Chondrocyte (in vitro differentiated cells): Measurements from ENCODE around the gene SRSF4. TPM values are rescaled to one million over a fixed set of nuclear protein-coding genes. Genes with fewer than 3 reads are reported as not detected.
"Not testable (repeated sequence)": the region's sequence is repeated elsewhere in the genome, so short reads cannot be mapped to it uniquely, and the experiment has no call there.

Experiments used
- DNase-seq: peaks from one replicate; pipeline ENCODE4 v3.0.0; 2021; ENCODE audit warnings: mixed read lengths, low spot score
- H3K27ac Mint-ChIP-seq: one replicate; pipeline ENCODE4 v1.8.0; 2021; ENCODE audit warnings: mild to moderate bottlenecking, moderate library complexity, mixed read lengths; ENCODE audit not compliant: unreplicated experiment
- H3K27me3 Mint-ChIP-seq: 2 replicates; pipeline ENCODE4 v1.8.0; 2021; ENCODE audit warnings: low read depth, mixed read lengths
- H3K36me3 Mint-ChIP-seq: 2 replicates; pipeline ENCODE4 v1.8.0; 2021; ENCODE audit warnings: low read depth, mixed read lengths
- H3K4me1 Mint-ChIP-seq: 2 replicates; pipeline ENCODE4 v1.8.0; 2021; ENCODE audit warnings: low read depth, mild to moderate bottlenecking, mixed read lengths
- H3K4me3 Mint-ChIP-seq: one replicate; pipeline ENCODE4 v1.8.0; 2021; ENCODE audit warnings: mild to moderate bottlenecking, moderate library complexity, mixed read lengths; ENCODE audit not compliant: unreplicated experiment
- H3K9me3 Mint-ChIP-seq: 2 replicates; pipeline ENCODE4 v1.8.0; 2021; ENCODE audit warnings: low read depth, mixed read lengths
- CTCF ChIP-seq: fragments of 200-600 bp; sonication (generic); IDR thresholded peaks from 2 replicates; pipeline ENCODE4 v1.5.0; 2021; ENCODE audit warnings: antibody characterized with exemption, mild to moderate bottlenecking, moderate library complexity
- total RNA-seq: library from RNA; stranded (reverse); gene quantifications from 3 replicates; pipeline ENCODE4 v1.2.1, GENCODE V29; 2021

Gene SRSF4
- total RNA-seq, 1 donor from 2014 or later = 49.1 TPM

GRCh38 chr1:29113413-29114117 is 68.1 kb downstream of the SRSF4 start:
- no peak for TF ChIP-seq CTCF
- Mint-ChIP-seq H3K27me3 (no peaks in the 10 kb centered on the region), H3K4me1 (no peaks in the 10 kb centered on the region), H3K27ac (no peak overlapping the region), H3K9me3 (no peaks in the 10 kb centered on the region), H3K36me3 (peaks cover 4% of the 10 kb centered on the region), H3K4me3 (no peak overlapping the region)
- DNase-seq = no peak

- Mint-ChIP-seq H3K4me3 (no peak overlapping the region), H3K4me1 (no peaks in the 10 kb centered on the region), H3K27me3 (no peaks in the 10 kb centered on the region), H3K9me3 (no peaks in the 10 kb centered on the region), H3K36me3 (peaks cover 4% of the 10 kb centered on the region), H3K27ac (no peak overlapping the region)
- no peak for DNase-seq
- TF ChIP-seq CTCF = no peak
These were observed 68.8 kb downstream of the SRSF4 start for GRCh38 chr1:29112705-29113412.

- H3K27me3 Mint-ChIP-seq, H3K4me1 Mint-ChIP-seq, H3K4me3 Mint-ChIP-seq, H3K9me3 Mint-ChIP-seq, DNase-seq, H3K36me3 Mint-ChIP-seq, H3K27ac Mint-ChIP-seq: not testable (repeated sequence)
These were observed 73.7 kb downstream of the SRSF4 start for GRCh38 chr1:29108041-29108440.

GRCh38 chr1:29105822-29106221 is 75.9 kb downstream of the SRSF4 start:
- H3K9me3 Mint-ChIP-seq = no peaks in the 10 kb centered on the region
- H3K27me3 Mint-ChIP-seq = no peaks in the 10 kb centered on the region
- no peak overlapping the region for H3K27ac Mint-ChIP-seq
- DNase-seq = no peak
- no peak overlapping the region for H3K4me3 Mint-ChIP-seq
- no peaks in the 10 kb centered on the region for H3K4me1 Mint-ChIP-seq
- TF ChIP-seq CTCF = no peak
- H3K36me3 Mint-ChIP-seq = peaks cover 2% of the 10 kb centered on the region

- Mint-ChIP-seq H3K36me3 (peaks cover 6% of the 10 kb centered on the region), H3K27me3 (no peaks in the 10 kb centered on the region), H3K27ac (no peak overlapping the region), H3K9me3 (no peaks in the 10 kb centered on the region), H3K4me1 (no peaks in the 10 kb centered on the region), H3K4me3 (no peak overlapping the region)
- DNase-seq = no peak
- no peak for TF ChIP-seq CTCF
These were observed 81.2 kb downstream of the SRSF4 start for GRCh38 chr1:29100487-29100886.
